MM.1S (cell line): Measurements from ENCODE around the gene BLID.
A peak's percentile ranks its signal among the peaks of the same experiment; 100 is the strongest.

Experiments used
- DNase-seq: peaks from one replicate; pipeline ENCODE4 v3.0.0-alpha.2; 2015
- H2AFZ ChIP-seq: fragments of 300-600 bp; sonication (generic); 2 replicates; pipeline ENCODE4 v1.6.0; 2016; ENCODE audit warnings: antibody characterized with exemption, low read length
- H3F3A ChIP-seq: fragments of 300-600 bp; sonication (generic); 2 replicates; pipeline ENCODE4 v1.6.1; 2016; ENCODE audit warnings: mild to moderate bottlenecking, antibody characterized with exemption, low read length, moderate library complexity, mixed read lengths; ENCODE audit not compliant: insufficient read depth
- H3K27ac ChIP-seq: fragments of 300-600 bp; sonication (generic); 2 replicates; pipeline ENCODE4 v1.5.1; 2016; ENCODE audit warnings: mild to moderate bottlenecking, low read length
- H3K27me3 ChIP-seq: fragments of 300-600 bp; sonication (generic); replicated peaks from 2 replicates; pipeline ENCODE4 v1.6.0; 2016; ENCODE audit warnings: low read length; ENCODE audit not compliant: insufficient read depth
- H3K36me3 ChIP-seq: fragments of 300-600 bp; sonication (generic); replicated peaks from 2 replicates; pipeline ENCODE4 v1.6.1; 2016; ENCODE audit warnings: mild to moderate bottlenecking, low read length, mixed read lengths; ENCODE audit not compliant: insufficient read depth
- H3K4me1 ChIP-seq: fragments of 300-600 bp; sonication (generic); 2 replicates; pipeline ENCODE4 v1.6.1; 2016; ENCODE audit warnings: low read length, mixed read lengths
- H3K4me2 ChIP-seq: fragments of 300-600 bp; sonication (generic); 2 replicates; pipeline ENCODE4 v1.6.0; 2016; ENCODE audit warnings: low read depth, low read length
- H3K4me3 ChIP-seq: fragments of 300-600 bp; sonication (generic); 2 replicates; pipeline ENCODE4 v1.5.1; 2016; ENCODE audit warnings: low read length, mixed read lengths
- H3K79me2 ChIP-seq: fragments of 300-600 bp; sonication (generic); 2 replicates; pipeline ENCODE4 v1.6.1; 2016; ENCODE audit warnings: mixed run types, low read length, mixed read lengths
- H3K9ac ChIP-seq: fragments of 300-600 bp; sonication (generic); 2 replicates; pipeline ENCODE4 v1.6.1; 2016; ENCODE audit warnings: low read length, mixed read lengths
- H3K9me2 ChIP-seq: fragments of 300-600 bp; sonication (generic); replicated peaks from 2 replicates; pipeline ENCODE4 v1.6.1; 2016; ENCODE audit warnings: mild to moderate bottlenecking, low read length, mixed read lengths; ENCODE audit not compliant: insufficient read depth
- H3K9me3 ChIP-seq: fragments of 300-600 bp; sonication (generic); replicated peaks from 2 replicates; pipeline ENCODE4 v1.6.1; 2016; ENCODE audit warnings: mild to moderate bottlenecking, low read length, mixed read lengths; ENCODE audit not compliant: insufficient read depth
- H4K20me1 ChIP-seq: fragments of 300-600 bp; sonication (generic); 2 replicates; pipeline ENCODE4 v1.6.1; 2016; ENCODE audit warnings: mild to moderate bottlenecking, low read length, moderate library complexity, mixed read lengths; ENCODE audit not compliant: insufficient read depth
- CTCF ChIP-seq: fragments of 300-600 bp; sonication (generic); IDR thresholded peaks from 2 replicates; pipeline ENCODE4 v1.5.1; 2016; ENCODE audit warnings: antibody characterized with exemption, low read length, mixed read lengths
- EZH2 ChIP-seq: fragments of 300-600 bp; sonication (generic); optimal IDR thresholded peaks from 2 replicates; pipeline ENCODE3; 2017; ENCODE audit warnings: low read depth, mild to moderate bottlenecking, antibody characterized with exemption, low read length, mixed read lengths
- EZH2phosphoT487 ChIP-seq: fragments of 300-600 bp; sonication (generic); IDR thresholded peaks from 2 replicates; pipeline ENCODE4 v1.6.1; 2018; ENCODE audit warnings: antibody characterized with exemption, low read length

The BLID gene

GRCh38 chr11:122153746-122154145 lies 37.7 kb upstream of the BLID start:
- no peaks in the 10 kb centered on the region for H4K20me1 ChIP-seq

GRCh38 chr11:122150216-122151124 lies 34.5 kb upstream of the BLID start:
- DNase-seq: no peak
- H3F3A ChIP-seq: peaks cover 11% of the 10 kb centered on the region

More at GRCh38 chr11:122153746-122154145, 37.7 kb upstream of the BLID start:
- no peaks in the 10 kb centered on the region for H3K9me3 ChIP-seq
- H2AFZ ChIP-seq: no peak overlapping the region
- no peak for TF ChIP-seq EZH2
- TF ChIP-seq EZH2phosphoT487: no peak
- TF ChIP-seq CTCF: no peak
- no peaks in the 10 kb centered on the region for H3K27me3 ChIP-seq
- no peaks in the 10 kb centered on the region for H3K36me3 ChIP-seq
- H3K4me3 ChIP-seq: no peak overlapping the region
- peak; percentile 66 for DNase-seq
- peaks cover 9% of the 10 kb centered on the region for H3K4me1 ChIP-seq
- H3F3A ChIP-seq: peaks cover 11% of the 10 kb centered on the region
- peak overlapping the region; percentile 50; the same call in 1 of the 2 replicates for H3K27ac ChIP-seq
- no peaks in the 10 kb centered on the region for H3K79me2 ChIP-seq
- no peak overlapping the region for H3K9ac ChIP-seq
- H3K9me2 ChIP-seq: no peaks in the 10 kb centered on the region
- H3K4me2 ChIP-seq: peak overlapping the region; percentile 46; the same call in 1 of the 2 replicates

DNA sequence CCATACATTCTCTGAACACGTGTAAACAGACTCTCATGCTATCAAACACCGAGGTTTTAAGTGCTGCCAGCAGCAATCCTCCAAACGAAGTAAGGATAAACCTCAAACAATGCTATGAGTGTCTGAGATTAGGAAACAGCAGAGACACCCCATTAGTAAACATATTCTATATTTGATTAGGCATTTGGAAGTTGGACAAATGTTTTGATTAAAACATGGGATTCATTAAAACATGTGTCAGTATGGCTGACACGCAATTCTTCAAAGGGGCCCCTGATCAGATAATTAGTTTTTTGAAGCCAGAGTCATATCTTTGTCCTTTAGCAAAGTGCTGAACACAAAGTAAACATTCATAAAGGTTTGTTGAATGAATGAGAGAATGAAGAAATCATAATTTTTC lies 33.2 kb upstream of the BLID start:
- peaks cover 7% of the 10 kb centered on the region for H3F3A ChIP-seq
- TF ChIP-seq EZH2phosphoT487 (no peak), EZH2 (no peak)

More at GRCh38 chr11:122150216-122151124, 34.5 kb upstream of the BLID start:
- Histone ChIP-seq H3K4me1 (peaks cover 9% of the 10 kb centered on the region), H3K4me3 (no peak overlapping the region), H3K4me2 (no peak overlapping the region), H3K27ac (no peak overlapping the region), H3K27me3 (no peaks in the 10 kb centered on the region), H3K79me2 (no peaks in the 10 kb centered on the region), H3K9ac (no peak overlapping the region), H3K9me3 (no peaks in the 10 kb centered on the region), H4K20me1 (no peaks in the 10 kb centered on the region), H3K9me2 (no peaks in the 10 kb centered on the region), H2AFZ (no peak overlapping the region), H3K36me3 (no peaks in the 10 kb centered on the region)
- TF ChIP-seq CTCF: no peak
- no peak for TF ChIP-seq EZH2phosphoT487
- TF ChIP-seq EZH2: no peak

More for the DNA sequence above, 33.2 kb upstream of the BLID start:
- Histone ChIP-seq H3K9me3 (no peaks in the 10 kb centered on the region), H3K4me2 (no peak overlapping the region), H3K9ac (no peak overlapping the region), H3K36me3 (no peaks in the 10 kb centered on the region), H3K4me3 (no peak overlapping the region), H3K79me2 (no peaks in the 10 kb centered on the region), H3K27ac (no peak overlapping the region), H3K4me1 (peaks cover 3% of the 10 kb centered on the region), H3K27me3 (no peaks in the 10 kb centered on the region), H3K9me2 (no peaks in the 10 kb centered on the region), H4K20me1 (no peaks in the 10 kb centered on the region), H2AFZ (no peak overlapping the region)
- DNase-seq: no peak
